H9 (cell line): ENCODE data around the gene DIPK1C. TPM values are rescaled to one million over a fixed set of nuclear protein-coding genes. Genes with fewer than 3 reads are reported as not detected.

Experiments used
- DNase-seq: peaks from one replicate; pipeline ENCODE4 v3.0.0-alpha.2; 2017
- H2AFZ ChIP-seq: one replicate; pipeline ENCODE4 v1.6.1; 2013; ENCODE audit warnings: mild to moderate bottlenecking, low read length, control low read depth, moderate library complexity
- H2AK5ac ChIP-seq: 2 replicates; pipeline ENCODE4 v1.6.1; 2013; ENCODE audit warnings: low read length, control low read depth, mixed read lengths; ENCODE audit not compliant: insufficient read length
- H2BK120ac ChIP-seq: one replicate; pipeline ENCODE4 v1.6.1; 2013; ENCODE audit warnings: low read depth, mild to moderate bottlenecking, low read length, control low read depth, inconsistent platforms; ENCODE audit not compliant: poor library complexity, severe bottlenecking
- H2BK12ac ChIP-seq: 2 replicates; pipeline ENCODE4 v1.6.1; 2013; ENCODE audit warnings: low read length, control low read depth, mixed read lengths, low read depth; ENCODE audit not compliant: insufficient read length
- H2BK15ac ChIP-seq: 2 replicates; pipeline ENCODE4 v1.6.1; 2013; ENCODE audit warnings: low read depth, low read length, control low read depth
- H2BK20ac ChIP-seq: one replicate; pipeline ENCODE4 v1.6.1; 2013; ENCODE audit warnings: low read depth, mild to moderate bottlenecking, low read length, control low read depth, inconsistent platforms; ENCODE audit not compliant: poor library complexity, severe bottlenecking
- H2BK5ac ChIP-seq: 2 replicates; pipeline ENCODE4 v1.6.1; 2013; ENCODE audit warnings: low read length, control low read depth, mixed read lengths; ENCODE audit not compliant: insufficient read length
- H3K14ac ChIP-seq: 2 replicates; pipeline ENCODE4 v1.6.1; 2013; ENCODE audit warnings: low read length, control low read depth; ENCODE audit not compliant: insufficient read depth
- H3K18ac ChIP-seq: 2 replicates; pipeline ENCODE4 v1.6.1; 2013; ENCODE audit warnings: low read depth, mild to moderate bottlenecking, mixed read lengths, low read length, control low read depth; ENCODE audit not compliant: insufficient read length
- H3K23ac ChIP-seq: 2 replicates; pipeline ENCODE4 v1.6.1; 2013; ENCODE audit warnings: low read length, control low read depth, mixed read lengths, low read depth; ENCODE audit not compliant: insufficient read length
- H3K23me2 ChIP-seq: 2 replicates; pipeline ENCODE4 v1.6.1; 2013; ENCODE audit warnings: low read depth, mild to moderate bottlenecking, mixed read lengths, low read length, control low read depth; ENCODE audit not compliant: insufficient read length, poor library complexity, severe bottlenecking
- H3K27ac ChIP-seq: 2 replicates; pipeline ENCODE4 v1.5.1; 2013; ENCODE audit warnings: low read length, control low read depth, mixed read lengths, low read depth; ENCODE audit not compliant: insufficient read length
- H3K27me3 ChIP-seq: 2 replicates; pipeline ENCODE4 v1.6.1; 2013; ENCODE audit warnings: low read length, control low read depth, inconsistent platforms; ENCODE audit not compliant: insufficient read depth
- H3K4ac ChIP-seq: 2 replicates; pipeline ENCODE4 v1.6.1; 2013; ENCODE audit warnings: low read depth, mild to moderate bottlenecking, control low read depth, inconsistent platforms, low read length, moderate library complexity
- H3K4me1 ChIP-seq: 2 replicates; pipeline ENCODE4 v1.6.1; 2013; ENCODE audit warnings: low read length, control low read depth, inconsistent platforms; ENCODE audit not compliant: insufficient read depth
- H3K4me2 ChIP-seq: 2 replicates; pipeline ENCODE4 v1.6.1; 2013; ENCODE audit warnings: low read length, control low read depth, mixed read lengths; ENCODE audit not compliant: insufficient read length, insufficient read depth
- H3K56ac ChIP-seq: 2 replicates; pipeline ENCODE4 v1.6.1; 2013; ENCODE audit warnings: low read depth, mild to moderate bottlenecking, mixed read lengths, low read length, control low read depth; ENCODE audit not compliant: insufficient read length
- H3K79me1 ChIP-seq: 2 replicates; pipeline ENCODE4 v1.6.1; 2013; ENCODE audit warnings: low read depth, mild to moderate bottlenecking, moderate library complexity, low read length, control low read depth, inconsistent platforms; ENCODE audit not compliant: insufficient read depth, poor library complexity, severe bottlenecking
- H3K79me2 ChIP-seq: 2 replicates; pipeline ENCODE4 v1.6.1; 2013; ENCODE audit warnings: low read length, control low read depth, inconsistent platforms; ENCODE audit not compliant: insufficient read depth
- H3K9ac ChIP-seq: 2 replicates; pipeline ENCODE4 v1.6.1; 2013; ENCODE audit warnings: low read length, control low read depth, mixed read lengths; ENCODE audit not compliant: insufficient read length; ENCODE audit errors: extremely low read depth
- H3K9me3 ChIP-seq: one replicate; pipeline ENCODE4 v1.6.1; 2013; ENCODE audit warnings: low read depth, low read length, inconsistent platforms; ENCODE audit not compliant: control insufficient read depth
- H3T11ph ChIP-seq: one replicate; pipeline ENCODE4 v1.6.1; 2013; ENCODE audit warnings: mild to moderate bottlenecking, low read length, control low read depth, inconsistent platforms
- H4K20me1 ChIP-seq: one replicate; pipeline ENCODE4 v1.6.1; 2013; ENCODE audit not compliant: control insufficient read depth, insufficient read length, insufficient read depth
- H4K5ac ChIP-seq: 2 replicates; pipeline ENCODE4 v1.6.1; 2013; ENCODE audit warnings: low read depth, mild to moderate bottlenecking, mixed read lengths, low read length, control low read depth; ENCODE audit not compliant: insufficient read length
- H4K8ac ChIP-seq: replicated peaks from 2 replicates; pipeline ENCODE4 v1.6.1; 2013; ENCODE audit warnings: low read length, control low read depth, mixed read lengths, low read depth; ENCODE audit not compliant: insufficient read length
- H4K91ac ChIP-seq: 2 replicates; pipeline ENCODE4 v1.6.1; 2013; ENCODE audit warnings: low read depth, mild to moderate bottlenecking, moderate library complexity, mixed read lengths, low read length, control low read depth; ENCODE audit not compliant: insufficient read length
- H3K27ac Mint-ChIP-seq, 3 experiments: 2 replicates in 2 of 3; 3 replicates in 1 of 3; pipeline ENCODE4 v1.8.0; 2020 to 2021; ENCODE audit warnings: mixed read lengths in 3 of 3, mild to moderate bottlenecking in 1 of 3, moderate library complexity in 1 of 3
- H3K27me3 Mint-ChIP-seq: 2 replicates; pipeline ENCODE4 v1.8.0; 2021; ENCODE audit warnings: low read depth, mild to moderate bottlenecking, moderate library complexity, mixed read lengths
- H3K36me3 Mint-ChIP-seq, 3 experiments: 2 replicates in 2 of 3; 3 replicates in 1 of 3; pipeline ENCODE4 v1.8.0; 2020 to 2021; ENCODE audit warnings: low read depth in 3 of 3, mixed read lengths in 3 of 3; ENCODE audit not compliant: insufficient read depth in 1 of 3
- H3K4me1 Mint-ChIP-seq, 2 experiments: 2 replicates each; pipeline ENCODE4 v1.8.0; 2020; ENCODE audit warnings: mixed read lengths in 2 of 2
- H3K4me3 Mint-ChIP-seq, 2 experiments: 2 replicates in 1 of 2; 3 replicates in 1 of 2; pipeline ENCODE4 v1.8.0; 2020 to 2021; ENCODE audit warnings: mild to moderate bottlenecking in 2 of 2, mixed read lengths in 2 of 2, moderate library complexity in 1 of 2
- H3K9me3 Mint-ChIP-seq, 2 experiments: 2 replicates in 1 of 2; 3 replicates in 1 of 2; pipeline ENCODE4 v1.8.0; 2020; ENCODE audit warnings: mild to moderate bottlenecking in 2 of 2, mixed read lengths in 2 of 2, moderate library complexity in 1 of 2
- CTCF ChIP-seq: fragments of 200-600 bp; sonication (generic); conservative IDR thresholded peaks from 3 replicates; pipeline ENCODE4 v1.8.0; 2021; ENCODE audit warnings: antibody characterized with exemption, mild to moderate bottlenecking
- WGBS: extraction: QIAGEN DNeasy Blood & Tissue Kit; methylation state at CpG from one replicate; pipeline ENCODE4 v1.1.7; 2013; ENCODE audit warnings: missing lambda C conversion rate, low lambda C conversion rate, mixed read lengths; ENCODE audit not compliant: insufficient read length; ENCODE audit errors: extremely low coverage; 5-methylcytosine and 5-hydroxymethylcytosine counted together
- total RNA-seq: library from RNA; stranded (reverse); gene quantifications from 2 replicates; pipeline ENCODE4 v1.2.1, GENCODE V29; 2021

DIPK1C gene
- total RNA-seq, 1 experiment from 2014 or later, result not detected

DNA sequence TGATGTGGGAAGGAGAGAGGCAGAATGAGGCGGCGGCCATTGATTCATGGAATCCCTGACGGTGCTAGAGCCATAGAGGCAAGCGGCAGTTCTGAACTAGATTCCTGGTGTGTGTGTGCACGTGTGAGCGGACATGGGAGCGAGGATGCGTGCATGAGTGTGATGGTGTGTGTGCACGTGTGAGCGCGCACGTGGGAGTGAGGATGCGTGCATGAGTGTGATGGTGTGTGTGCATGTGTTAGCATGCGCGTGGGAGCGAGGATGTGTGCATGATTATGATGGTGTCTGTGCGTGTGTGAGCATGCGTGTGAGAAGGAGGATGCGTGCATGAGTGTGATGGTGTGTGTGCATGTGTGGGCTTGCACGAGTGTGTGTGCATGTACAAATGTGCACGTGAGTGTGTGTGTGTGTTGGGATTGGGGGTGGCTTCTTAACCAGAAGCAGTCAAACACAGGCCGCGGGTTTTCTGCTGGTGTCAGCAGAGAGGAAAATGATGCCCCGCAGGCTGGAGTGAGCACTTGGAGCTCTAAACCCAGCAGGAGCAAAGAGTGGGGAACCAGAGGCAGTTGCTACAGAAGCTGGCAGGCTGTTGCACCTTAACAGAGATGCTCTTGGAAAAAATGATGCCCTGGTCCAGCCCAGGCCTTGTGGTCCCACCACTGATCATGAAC is 29.5 kb downstream of the DIPK1C start:
- no peak overlapping the region for H3K4me3 Mint-ChIP-seq
- Histone ChIP-seq H3K4ac (no peak overlapping the region), H3K27ac (no peak overlapping the region), H3K23me2 (no peaks in the 10 kb centered on the region), H3K9me3 (no peaks in the 10 kb centered on the region), H4K20me1 (no peaks in the 10 kb centered on the region), H2AFZ (no peak overlapping the region), H2BK20ac (no peak overlapping the region), H3K79me1 (no peaks in the 10 kb centered on the region), H3T11ph (no peak overlapping the region), H4K91ac (no peak overlapping the region), H3K56ac (no peak overlapping the region), H2BK12ac (no peak overlapping the region), H3K79me2 (no peaks in the 10 kb centered on the region), H3K4me2 (no peak overlapping the region), H4K8ac (no peak overlapping the region), H3K9ac (no peak overlapping the region), H2AK5ac (no peak overlapping the region), H3K14ac (no peak overlapping the region), H2BK15ac (no peak overlapping the region), H2BK5ac (no peak overlapping the region), H3K18ac (no peak overlapping the region), H3K27me3 (no peaks in the 10 kb centered on the region), H2BK120ac (no peak overlapping the region), H4K5ac (peak overlapping the region; percentile 4), H3K23ac (no peak overlapping the region), H3K4me1 (no peaks in the 10 kb centered on the region)
- no peaks in the 10 kb centered on the region; a peak in 1 of 7 replicates for H3K36me3 Mint-ChIP-seq
- no peak for DNase-seq
- no peak for TF ChIP-seq CTCF
- H3K27me3 Mint-ChIP-seq, result peaks cover 17% of the 10 kb centered on the region
- peaks cover 10 to 11% of the 10 kb centered on the region in 2 experiments for H3K4me1 Mint-ChIP-seq
- H3K27ac Mint-ChIP-seq, result no peak overlapping the region
- H3K9me3 Mint-ChIP-seq, result peaks cover 0 to 3% of the 10 kb centered on the region in 2 experiments; a peak in 3 of 5 replicates
- WGBS, result no CpG with 5 or more reads among the region's 24 CpGs
